Spleen (tissue), 7 donors: ENCODE measurements around the gene LAMC3.

Experiments
- CTCF ChIP-seq, 11 experiments: fragments of 200-600 bp in 7 of 11; fragments of 450-650 bp in 4 of 11; sonication (generic) in 4 of 11; IDR thresholded peaks in 8 of 11; conservative IDR thresholded peaks in 3 of 11; 1 replicate in 7 of 11; 2 replicates in 4 of 11; pipeline versions ENCODE4 v1.4.0 to v1.8.0; 2016 to 2021; ENCODE audit warnings: antibody characterized with exemption in 11 of 11, inconsistent platforms in 4 of 11, mild to moderate bottlenecking in 1 of 11
- POLR2A ChIP-seq, 3 donors: fragments of 450-650 bp; IDR thresholded peaks; one replicate each; pipeline ENCODE4 v1.5.1; 2017; ENCODE audit warnings: antibody characterized with exemption in 3 of 3, mild to moderate bottlenecking in 1 of 3
- donor health status: DM: no; HTN: no; CAD: no; lungs with moderate emphysema.
- donor health status: DM: no; HTN: no; CAD: no.
- donor health status: DM: no; HTN: no; CAD: no.

GRCh38 chr9:131117121-131117761 is 108.3 kb downstream of the LAMC3 start:
- TF ChIP-seq POLR2A (IDR thresholded peaks at IDR 0.05) (no peak), CTCF (IDR thresholded peaks at IDR 0.05 in 8 of 11, conservative IDR thresholded peaks at IDR 0.05 in 3 of 11) (no peak)
